Prostate gland (tissue), 2 donors: ENCODE measurements around the gene STARD8. TPM values are rescaled to one million over a fixed set of nuclear protein-coding genes. Genes with fewer than 3 reads are reported as not detected.

ENCODE experiments used
- DNase-seq: peaks from one replicate; pipeline ENCODE4 v3.0.0-alpha.2; 2019; ENCODE audit warnings: low spot score
- H3K27ac ChIP-seq, 2 donors: fragments of 200-600 bp; sonication (generic); 2 replicates each; pipeline ENCODE4 v1.5.1; 2017 to 2019
- H3K27me3 ChIP-seq: fragments of 200-600 bp; sonication (generic); replicated peaks from 2 replicates; pipeline ENCODE4 v1.5.1; 2019; ENCODE audit not compliant: insufficient read depth
- H3K36me3 ChIP-seq, 2 donors: fragments of 200-600 bp; sonication (generic); 1 replicate in 1 of 2; 2 replicates in 1 of 2; pipeline versions ENCODE4 v1.5.1 to v1.8.1; 2017 to 2019
- H3K4me1 ChIP-seq: fragments of 200-600 bp; sonication (generic); replicated peaks from 2 replicates; pipeline ENCODE4 v1.5.1; 2019
- H3K4me3 ChIP-seq, 2 donors: fragments of 200-600 bp; sonication (generic); 2 replicates each; pipeline ENCODE4 v1.5.1; 2017 to 2019
- H3K9me3 ChIP-seq: fragments of 200-600 bp; sonication (generic); 2 replicates; pipeline ENCODE4 v1.5.1; 2017
- POLR2A ChIP-seq: fragments of 450-650 bp; IDR thresholded peaks from one replicate; pipeline ENCODE4 v1.6.1; 2016; ENCODE audit warnings: antibody characterized with exemption, mild to moderate bottlenecking
- POLR2AphosphoS5 ChIP-seq: sonication (generic); formaldehyde crosslinking; IDR thresholded peaks from one replicate; pipeline ENCODE4 v1.6.1; 2017; ENCODE audit warnings: antibody characterized with exemption
- WGBS: methylation state at CpG from one replicate; pipeline ENCODE4 v1.1.5; 2018; 5-methylcytosine and 5-hydroxymethylcytosine counted together
- intact Hi-C: fragments of 100-400 bp; cut with DNase I; formaldehyde crosslinking; loops from one replicate; pipeline ENCODE4 v1.14.2; 2022
- total RNA-seq, 2 donors: library from RNA; depleted of rRNA; stranded (reverse); fragments of >200 nt; gene quantifications; one replicate each; pipeline ENCODE4 v1.1.0, GENCODE V29; 2016
- TF ChIP-seq, protein P1 (sequence below), 4 experiments: fragments of 200-600 bp in 2 of 4; fragments of 450-650 bp in 2 of 4; sonication (generic) in 2 of 4; IDR thresholded peaks; 1 replicate in 3 of 4; 2 replicates in 1 of 4; pipeline ENCODE4 v1.5.1; 2016 to 2019; ENCODE audit warnings: antibody characterized with exemption in 4 of 4, mild to moderate bottlenecking in 2 of 4, moderate library complexity in 2 of 4

Gene STARD8
- total RNA-seq, 2 donors from 2014 or later: 5.6 to 14.3 TPM

DNA sequence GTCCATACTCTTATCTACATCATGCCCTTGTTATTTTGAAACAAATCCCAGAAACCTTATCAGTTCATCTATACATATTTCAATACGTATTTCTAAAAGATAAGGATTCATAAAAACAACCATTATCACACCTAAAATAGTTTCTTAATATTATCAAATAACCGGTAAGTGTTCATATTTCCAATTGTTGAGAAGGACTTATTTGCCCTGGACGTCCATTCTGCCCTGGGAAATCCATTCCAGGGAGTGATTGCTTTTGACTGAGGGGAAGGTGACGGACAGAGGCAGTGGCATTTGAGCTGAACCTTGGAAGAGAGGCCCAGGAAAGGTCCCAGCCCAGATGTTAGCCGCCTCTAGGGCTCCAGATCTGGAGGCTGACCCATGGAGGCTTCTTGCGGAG lies 49.6 kb downstream of the STARD8 start:
- Histone ChIP-seq H3K4me3 (no peak overlapping the region), H3K27ac (no peak overlapping the region), H3K9me3 (no peaks in the 10 kb centered on the region), H3K4me1 (no peaks in the 10 kb centered on the region), H3K36me3 (no peaks in the 10 kb centered on the region), H3K27me3 (no peaks in the 10 kb centered on the region)
- TF ChIP-seq POLR2AphosphoS5 (no peak), POLR2A (no peak)
- TF ChIP-seq, protein P1, sequence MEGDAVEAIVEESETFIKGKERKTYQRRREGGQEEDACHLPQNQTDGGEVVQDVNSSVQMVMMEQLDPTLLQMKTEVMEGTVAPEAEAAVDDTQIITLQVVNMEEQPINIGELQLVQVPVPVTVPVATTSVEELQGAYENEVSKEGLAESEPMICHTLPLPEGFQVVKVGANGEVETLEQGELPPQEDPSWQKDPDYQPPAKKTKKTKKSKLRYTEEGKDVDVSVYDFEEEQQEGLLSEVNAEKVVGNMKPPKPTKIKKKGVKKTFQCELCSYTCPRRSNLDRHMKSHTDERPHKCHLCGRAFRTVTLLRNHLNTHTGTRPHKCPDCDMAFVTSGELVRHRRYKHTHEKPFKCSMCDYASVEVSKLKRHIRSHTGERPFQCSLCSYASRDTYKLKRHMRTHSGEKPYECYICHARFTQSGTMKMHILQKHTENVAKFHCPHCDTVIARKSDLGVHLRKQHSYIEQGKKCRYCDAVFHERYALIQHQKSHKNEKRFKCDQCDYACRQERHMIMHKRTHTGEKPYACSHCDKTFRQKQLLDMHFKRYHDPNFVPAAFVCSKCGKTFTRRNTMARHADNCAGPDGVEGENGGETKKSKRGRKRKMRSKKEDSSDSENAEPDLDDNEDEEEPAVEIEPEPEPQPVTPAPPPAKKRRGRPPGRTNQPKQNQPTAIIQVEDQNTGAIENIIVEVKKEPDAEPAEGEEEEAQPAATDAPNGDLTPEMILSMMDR (IDR thresholded peaks at IDR 0.05): no peak
- intact Hi-C loops: no loop called here
- DNase-seq: no peak
- 84% methylated on average over 6 of the region's 6 CpGs for WGBS

DNA sequence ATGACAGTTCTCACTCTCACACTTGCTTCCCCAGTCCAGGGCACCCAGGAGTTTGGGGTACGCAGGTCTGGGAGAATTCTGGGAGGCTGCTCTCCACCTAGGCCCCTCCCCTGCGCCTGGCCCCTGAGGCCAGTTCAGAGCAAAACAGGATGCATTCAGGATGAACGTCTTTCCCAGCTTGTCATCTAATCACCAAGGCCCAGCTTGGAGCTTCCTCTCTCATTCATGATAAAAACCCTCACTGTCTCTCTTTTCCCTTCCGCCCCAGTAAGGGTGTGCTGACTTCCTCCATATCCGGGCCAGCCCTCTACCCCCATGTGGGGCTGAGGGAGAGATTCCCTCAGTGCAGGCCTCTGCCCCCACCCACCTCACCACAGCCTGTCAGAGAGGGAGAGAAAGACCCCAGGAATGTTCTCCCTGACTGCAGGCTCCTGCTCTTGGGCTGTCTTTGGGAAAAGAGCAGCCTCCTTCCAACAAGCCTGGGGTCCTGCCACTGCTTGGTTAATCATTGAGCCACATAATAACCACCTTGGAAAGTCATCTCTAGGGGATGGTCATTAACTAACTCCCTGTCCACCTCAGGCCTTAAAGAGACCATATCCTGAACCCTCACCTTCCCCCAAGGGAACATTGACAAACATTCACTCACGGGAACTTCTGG lies 50.1 kb downstream of the STARD8 start:
- H3K27ac ChIP-seq: no peak overlapping the region
- WGBS: 59% methylated on average over 6 of the region's 6 CpGs
- DNase-seq: no peak
- H3K27me3 ChIP-seq: no peaks in the 10 kb centered on the region
- TF ChIP-seq, protein P1 (IDR thresholded peaks at IDR 0.05): no peak
- no peak for TF ChIP-seq POLR2A
- TF ChIP-seq POLR2AphosphoS5: no peak
- H3K4me1 ChIP-seq: no peaks in the 10 kb centered on the region
- no peaks in the 10 kb centered on the region for H3K36me3 ChIP-seq
- H3K4me3 ChIP-seq: no peak overlapping the region
- intact Hi-C loops: no loop called here
- H3K9me3 ChIP-seq: no peaks in the 10 kb centered on the region

DNA sequence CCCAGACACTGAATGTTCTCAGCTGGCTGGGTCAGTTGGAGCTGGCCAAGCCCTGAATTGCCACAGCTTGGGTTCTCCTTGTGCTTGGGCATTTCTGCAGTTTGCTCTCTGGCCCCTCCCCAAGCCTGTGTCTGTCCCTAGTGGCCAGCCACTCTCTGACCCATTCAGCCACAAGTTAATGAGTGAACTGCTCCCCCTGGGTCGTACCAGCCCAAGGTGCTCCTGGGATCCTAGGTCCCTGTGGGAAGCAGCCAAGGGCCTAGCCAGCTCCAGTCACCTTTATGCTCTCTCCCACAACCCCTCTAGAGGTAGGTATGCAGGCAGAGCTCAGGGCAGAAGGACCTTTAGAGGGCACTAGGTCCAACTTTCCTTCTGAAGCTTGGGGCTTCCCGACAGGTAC lies 51.5 kb downstream of the STARD8 start:
- TF ChIP-seq POLR2AphosphoS5 (no peak), POLR2A (no peak)
- TF ChIP-seq, protein P1 (IDR thresholded peaks at IDR 0.05): no peak
- H3K36me3 ChIP-seq: no peaks in the 10 kb centered on the region
- H3K27me3 ChIP-seq: no peaks in the 10 kb centered on the region
- WGBS: 100% methylated on average over 2 of the region's 2 CpGs
- H3K4me3 ChIP-seq: no peak overlapping the region
- no peak for DNase-seq
- intact Hi-C loops: no loop called here
- no peak overlapping the region for H3K27ac ChIP-seq
- no peaks in the 10 kb centered on the region for H3K9me3 ChIP-seq
- no peaks in the 10 kb centered on the region for H3K4me1 ChIP-seq

DNA sequence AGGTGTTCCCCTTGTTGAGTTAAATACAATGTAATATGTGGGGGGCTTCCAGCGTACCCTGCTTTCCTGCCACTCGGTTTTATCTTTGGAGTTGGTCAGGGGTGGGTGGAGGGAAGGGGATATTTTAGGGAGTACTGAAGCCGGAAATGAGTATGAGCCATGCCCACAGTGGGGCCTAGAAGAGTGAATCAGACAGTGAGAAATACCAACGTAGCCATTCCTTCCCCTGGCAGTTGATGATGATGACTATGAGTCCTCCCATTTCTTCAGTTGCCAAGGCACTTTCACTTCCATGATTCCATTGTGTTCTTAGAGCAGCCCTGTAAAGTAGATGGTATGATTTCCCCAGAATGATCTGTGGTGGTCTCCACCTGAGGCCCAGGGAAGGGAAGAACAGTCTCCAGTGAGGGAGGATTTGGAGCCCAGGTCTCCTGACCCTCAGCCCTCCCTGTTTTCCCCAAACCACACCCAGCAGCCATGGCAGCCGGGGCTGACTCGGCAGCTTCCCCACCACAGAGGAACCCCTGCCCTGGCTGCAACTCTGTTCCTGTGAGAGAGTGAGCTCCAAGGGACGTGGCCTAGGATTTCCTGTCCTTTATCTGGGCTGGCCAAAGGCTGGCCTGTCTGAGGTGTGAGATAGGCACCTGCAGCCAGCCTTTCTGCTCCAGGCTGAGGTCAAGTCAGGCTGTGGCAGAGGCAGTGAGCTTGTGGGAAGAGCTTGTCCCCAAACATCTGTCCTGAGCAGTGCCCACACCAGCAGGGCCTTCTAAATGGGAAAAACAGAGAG lies 52.7 kb downstream of the STARD8 start:
- no peaks in the 10 kb centered on the region for H3K9me3 ChIP-seq

More for the DNA sequence above, 52.7 kb downstream of the STARD8 start:
- H3K36me3 ChIP-seq: no peaks in the 10 kb centered on the region
- H3K4me3 ChIP-seq: no peak overlapping the region
- no peak for DNase-seq
- no peak overlapping the region for H3K27ac ChIP-seq
- TF ChIP-seq POLR2AphosphoS5 (no peak), POLR2A (no peak)
- TF ChIP-seq, protein P1 (IDR thresholded peaks at IDR 0.05): no peak
- WGBS: 75% methylated on average over 7 of the region's 7 CpGs
- intact Hi-C loops: no loop called here
- H3K27me3 ChIP-seq: no peaks in the 10 kb centered on the region
- H3K4me1 ChIP-seq: no peaks in the 10 kb centered on the region
